ENCODE results near the gene ALK.

Gene ALK

DNA sequence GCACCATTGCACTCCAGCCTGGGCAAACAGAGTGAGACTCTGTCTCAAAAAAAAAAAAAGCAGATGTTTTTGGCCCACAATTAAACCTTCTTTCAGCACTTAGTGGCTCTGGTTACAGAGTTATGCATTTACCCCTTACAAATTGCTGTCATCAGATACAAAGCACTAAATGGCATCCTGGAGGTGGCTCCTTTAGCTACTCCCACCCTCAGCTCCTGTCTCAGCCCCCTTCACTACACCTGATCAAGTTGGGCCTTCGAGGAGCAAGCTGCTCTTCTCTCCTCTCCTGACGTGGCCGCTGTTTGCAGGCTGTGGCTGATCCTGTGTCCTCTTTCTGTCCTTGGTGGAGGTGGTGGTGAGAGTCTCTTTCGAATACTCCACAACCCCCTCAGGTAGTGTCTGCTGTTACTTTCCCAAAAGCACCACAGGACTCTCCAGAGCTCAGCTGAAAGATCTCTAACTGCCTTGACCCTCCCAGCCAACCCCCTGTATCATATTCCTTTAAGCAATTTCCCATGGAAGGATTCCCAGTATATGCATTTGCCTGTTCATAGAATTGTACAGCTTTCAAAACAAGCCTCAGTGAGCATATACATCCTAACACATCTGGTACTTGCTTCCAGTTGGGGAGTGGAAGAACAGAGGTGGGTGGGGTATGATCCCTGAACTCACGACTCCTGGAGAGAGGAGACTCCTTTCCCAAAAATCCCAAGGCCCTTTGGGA is 520.3 kb downstream of the ALK start:
- in situ Hi-C loops (cut with HindIII; ENCODE audit: low sequenced_read_pairs), result no loop called here
- TF ChIP-seq CTCF (IDR thresholded peaks at IDR 0.05; ENCODE audit: low read depth, low read length, missing control alignments), result no peak
- no peak overlapping the region for H3K4me3 ChIP-seq (ENCODE audit: low read depth, low read length)
- DNase-seq (ENCODE audit: low read depth), result no peak

DNA sequence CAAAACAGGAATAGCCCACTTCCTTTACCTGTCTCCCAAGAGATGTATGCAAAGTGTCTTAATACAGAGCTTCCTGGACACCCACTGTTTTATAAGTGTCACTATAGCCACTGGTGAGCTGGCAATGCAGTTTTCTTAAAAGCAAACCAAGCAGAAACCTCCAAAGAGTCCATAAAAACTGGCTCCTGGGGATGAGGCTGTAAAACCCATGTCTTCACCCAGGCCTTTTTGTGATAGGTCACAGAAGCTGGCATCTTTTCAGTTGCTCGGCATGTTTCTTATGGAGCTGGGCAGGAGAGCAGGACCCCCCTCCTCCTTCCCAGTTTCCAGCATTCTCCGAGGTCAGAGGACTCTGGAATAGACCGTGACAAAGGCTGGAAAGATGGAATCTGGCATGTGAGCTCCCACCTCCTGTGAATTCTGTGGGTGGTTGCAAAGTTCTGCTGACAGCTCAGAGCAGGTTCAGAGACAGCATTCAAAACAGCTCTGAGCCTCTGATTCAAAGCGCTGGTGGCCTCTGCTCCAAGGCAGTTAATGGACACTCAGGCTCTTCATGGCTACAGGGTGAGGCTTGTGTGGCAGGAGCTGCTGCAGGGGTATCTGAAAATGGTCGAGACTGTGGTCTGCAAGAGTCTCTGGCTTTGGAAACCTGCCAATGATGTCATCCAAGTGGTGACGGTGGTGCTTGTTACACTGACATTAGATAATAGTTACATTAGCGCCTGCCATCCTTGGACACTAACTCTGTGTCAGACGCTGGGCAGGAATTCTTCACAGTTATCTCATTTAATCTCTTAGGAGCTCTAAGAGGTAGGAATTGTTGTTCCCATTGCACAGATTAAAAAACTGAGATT is 522.8 kb downstream of the ALK start:
- TF ChIP-seq CTCF (IDR thresholded peaks at IDR 0.05; ENCODE audit: low read depth, low read length, missing control alignments), result no peak
- in situ Hi-C loops (cut with HindIII; ENCODE audit: low sequenced_read_pairs), result no loop called here
- no peak for DNase-seq (ENCODE audit: low read depth)
- no peak overlapping the region for H3K4me3 ChIP-seq (ENCODE audit: low read depth, low read length)

GRCh38 chr2:29397713-29398112 is 523.7 kb downstream of the ALK start:
- no peak for DNase-seq (ENCODE audit: low read depth)
- no peak overlapping the region for H3K4me3 ChIP-seq (ENCODE audit: low read depth, low read length)
- TF ChIP-seq CTCF (IDR thresholded peaks at IDR 0.05; ENCODE audit: low read depth, low read length, missing control alignments), result no peak
- in situ Hi-C loops (cut with HindIII; ENCODE audit: low sequenced_read_pairs), result no loop called here

DNA sequence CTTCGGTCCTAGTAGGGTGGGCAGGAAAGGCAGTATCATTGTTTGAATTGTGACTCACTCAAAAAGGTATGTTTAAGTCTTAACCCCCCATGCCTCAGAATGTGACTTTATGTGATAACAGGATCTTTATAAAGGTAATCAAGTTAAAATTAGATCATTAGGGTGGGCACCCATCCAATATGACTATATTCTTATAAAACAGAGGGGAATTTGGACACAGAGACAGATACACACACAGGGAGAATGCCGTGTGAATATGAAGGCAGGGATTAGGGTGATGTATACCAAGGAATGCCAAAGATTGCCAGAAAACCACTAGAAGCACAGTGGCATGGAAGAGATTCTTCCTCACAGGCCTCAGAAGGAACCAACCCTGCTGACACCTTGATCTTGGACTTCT is 524.3 kb downstream of the ALK start:
- DNase-seq (ENCODE audit: low read depth), result no peak
- TF ChIP-seq CTCF (IDR thresholded peaks at IDR 0.05; ENCODE audit: low read depth, low read length, missing control alignments), result no peak

GRCh38 chr2:29394981-29395350 is 526.4 kb downstream of the ALK start:
- H3K4me3 ChIP-seq (ENCODE audit: low read depth, low read length), result no peak overlapping the region
- DNase-seq (ENCODE audit: low read depth), result no peak
- no peak for TF ChIP-seq CTCF (IDR thresholded peaks at IDR 0.05; ENCODE audit: low read depth, low read length, missing control alignments)
- in situ Hi-C loops (cut with HindIII; ENCODE audit: low sequenced_read_pairs), result no loop called here

More for the DNA sequence above, 524.3 kb downstream of the ALK start:
- in situ Hi-C loops (cut with HindIII; ENCODE audit: low sequenced_read_pairs), result no loop called here
- no peak overlapping the region for H3K4me3 ChIP-seq (ENCODE audit: low read depth, low read length)

DNA sequence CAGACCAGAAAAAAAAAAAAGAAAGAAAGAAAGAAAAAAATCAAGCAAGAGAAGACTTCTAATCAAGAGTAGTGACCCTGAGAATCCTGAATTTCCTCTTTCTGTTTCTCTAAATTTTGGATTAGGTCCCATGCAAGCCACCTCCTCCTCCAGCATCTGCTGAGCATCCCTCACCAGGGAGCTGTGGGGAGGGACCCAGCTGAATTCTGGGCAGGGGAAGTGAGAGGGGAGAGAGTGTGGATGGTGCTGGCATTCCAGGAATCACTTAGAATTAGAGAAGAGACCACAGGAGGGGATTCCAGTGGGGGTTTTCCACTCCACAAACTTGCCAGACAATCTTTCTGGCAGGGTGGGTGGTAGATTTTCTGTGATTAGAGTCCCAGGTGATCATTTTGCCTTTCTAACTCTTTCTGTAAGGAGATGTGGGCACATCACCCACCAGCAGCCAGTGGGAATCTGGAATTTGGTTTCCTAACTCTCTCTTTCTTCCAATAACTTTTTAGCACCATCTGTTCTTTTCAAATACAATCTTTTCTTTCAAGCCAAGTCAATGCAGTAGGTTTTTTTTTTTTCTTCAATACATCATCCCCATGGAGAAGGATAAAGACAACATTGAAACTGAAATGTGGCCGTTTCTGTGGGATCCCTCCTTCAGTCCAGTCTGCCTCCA is 526.9 kb downstream of the ALK start:
- no peak for DNase-seq (ENCODE audit: low read depth)
- in situ Hi-C loops (cut with HindIII; ENCODE audit: low sequenced_read_pairs), result no loop called here
- no peak for TF ChIP-seq CTCF (IDR thresholded peaks at IDR 0.05; ENCODE audit: low read depth, low read length, missing control alignments)
- no peak overlapping the region for H3K4me3 ChIP-seq (ENCODE audit: low read depth, low read length)

Data from astrocyte of the cerebellum (primary cell).